HPDE6-E6E7 (cell line): ENCODE data around the gene FTCDNL1.
A peak's percentile ranks its signal among the peaks of the same experiment; 100 is the strongest.

Source experiments
- DNase-seq: peaks from one replicate; pipeline ENCODE4 v3.0.0; 2011; ENCODE audit warnings: missing footprints; ENCODE audit errors: extremely low spot score

FTCDNL1 gene

DNA sequence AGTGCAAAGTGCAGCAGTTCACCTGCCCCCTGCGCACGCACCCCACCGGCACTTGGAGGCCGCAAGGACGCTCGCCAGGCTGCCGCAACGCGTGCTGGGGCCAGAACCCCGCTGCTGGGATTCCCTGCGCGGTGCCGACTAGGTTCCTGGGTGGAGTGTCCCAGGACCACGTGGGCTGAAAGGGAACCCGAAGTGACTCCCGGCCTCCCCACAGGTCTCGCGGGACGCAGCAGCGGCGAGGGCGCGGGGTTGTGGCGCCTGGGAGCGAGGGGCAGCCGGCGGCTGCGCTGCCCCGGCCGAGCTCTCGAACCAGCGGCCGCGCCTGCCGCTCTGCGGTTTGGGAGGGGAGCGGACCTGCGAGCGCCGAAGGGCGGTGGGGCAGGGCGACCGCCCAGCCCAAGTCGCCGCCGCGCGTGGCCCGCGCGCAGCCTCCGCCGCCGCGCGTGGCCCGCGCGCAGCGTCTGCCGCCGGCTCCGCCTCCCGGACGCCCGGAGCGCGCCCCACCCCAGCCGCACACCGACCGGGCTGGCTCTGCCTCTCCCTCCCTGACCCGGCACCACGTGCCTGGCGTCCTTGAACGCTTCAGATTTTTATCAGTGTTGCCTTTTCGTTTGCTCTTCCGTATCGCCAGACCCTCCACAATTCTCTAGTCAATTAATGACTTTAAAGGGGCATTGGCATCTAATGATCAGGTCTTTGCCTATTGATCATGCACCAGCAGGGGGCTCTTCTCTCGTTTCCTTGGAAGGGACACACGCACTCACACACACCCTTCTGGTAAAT, at the start of gene FTCDNL1:
Gene FTCDNL1, minus strand, starts transcription at position 475 of the 783 bp plus-strand sequence. CDS start 2,230 bp downstream, outside the sequence.
- DNase-seq, result peak; percentile 66

DNA sequence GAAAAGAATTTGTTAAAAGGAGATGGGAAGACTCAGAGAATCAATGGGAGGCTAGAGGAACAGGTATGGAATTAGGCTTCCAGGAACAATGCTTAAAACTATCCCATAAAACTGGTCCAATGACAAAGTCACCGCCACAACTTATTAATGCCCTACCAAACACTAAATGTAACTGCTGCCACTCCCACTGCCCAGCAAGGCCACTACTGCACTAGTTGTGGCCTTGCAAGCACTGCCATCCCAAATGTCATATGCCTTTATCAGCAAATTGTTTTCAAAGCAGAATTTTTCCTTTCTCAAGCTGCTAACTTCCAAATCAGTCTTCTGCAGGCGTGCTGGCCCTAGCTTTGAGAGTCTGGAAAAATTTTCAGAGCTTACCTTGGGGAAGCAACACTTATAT, 45.6 kb upstream of the FTCDNL1 start:
- no peak for DNase-seq

DNA sequence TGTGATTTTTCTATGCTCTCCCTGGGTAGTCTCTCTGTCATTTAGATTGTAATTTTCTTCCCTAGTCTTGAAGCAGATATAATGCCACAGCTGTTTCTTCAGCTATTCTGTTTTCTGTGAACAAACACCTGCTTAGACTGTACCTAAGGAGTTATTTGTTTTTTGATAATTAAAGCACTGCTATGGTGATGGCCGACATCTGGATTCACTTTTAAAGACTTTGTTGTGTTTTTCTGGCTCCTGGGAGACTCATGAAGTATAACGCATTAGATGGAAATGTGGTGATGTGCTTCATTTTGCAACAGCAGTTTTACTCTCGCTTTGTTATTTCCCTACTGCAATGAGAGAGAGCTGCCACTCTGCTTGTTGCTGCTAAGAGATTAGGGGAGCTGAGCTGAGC, 44.4 kb upstream of the FTCDNL1 start:
- DNase-seq, result no peak

DNA sequence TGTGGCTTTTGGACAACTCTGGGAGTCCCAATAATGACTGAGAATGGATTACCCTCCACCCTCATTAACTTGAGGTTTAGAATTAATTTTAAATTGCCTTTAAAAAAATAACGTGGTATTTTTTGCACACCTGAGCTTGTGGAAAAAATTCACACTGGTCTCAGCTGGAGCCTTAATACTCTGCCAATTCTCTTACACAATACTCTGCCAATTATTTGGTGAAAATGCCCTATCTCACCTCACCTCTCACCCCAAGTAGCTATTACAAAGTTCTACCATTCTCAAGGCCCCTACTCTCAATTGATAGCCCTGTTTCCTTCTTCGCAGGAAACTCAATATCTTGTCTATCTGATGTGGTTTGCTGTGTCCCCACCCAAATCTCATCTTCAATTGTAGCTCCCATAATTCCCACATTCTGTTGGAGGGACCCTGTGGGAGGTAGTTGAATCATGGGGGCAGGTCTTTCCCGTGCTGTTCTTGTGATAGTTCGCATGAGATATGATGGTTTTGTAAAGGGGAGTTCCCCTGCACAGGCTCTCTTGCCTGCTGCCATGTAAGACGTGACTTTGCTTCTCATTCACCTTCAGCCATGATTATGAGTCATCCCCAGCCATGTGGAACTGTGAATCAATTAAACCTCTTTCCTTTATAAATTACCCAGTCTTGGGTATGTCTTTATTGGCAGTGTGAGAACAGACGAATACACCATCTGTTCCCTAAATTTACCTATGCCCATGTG, 32.7 kb upstream of the FTCDNL1 start:
- DNase-seq, result no peak

DNA sequence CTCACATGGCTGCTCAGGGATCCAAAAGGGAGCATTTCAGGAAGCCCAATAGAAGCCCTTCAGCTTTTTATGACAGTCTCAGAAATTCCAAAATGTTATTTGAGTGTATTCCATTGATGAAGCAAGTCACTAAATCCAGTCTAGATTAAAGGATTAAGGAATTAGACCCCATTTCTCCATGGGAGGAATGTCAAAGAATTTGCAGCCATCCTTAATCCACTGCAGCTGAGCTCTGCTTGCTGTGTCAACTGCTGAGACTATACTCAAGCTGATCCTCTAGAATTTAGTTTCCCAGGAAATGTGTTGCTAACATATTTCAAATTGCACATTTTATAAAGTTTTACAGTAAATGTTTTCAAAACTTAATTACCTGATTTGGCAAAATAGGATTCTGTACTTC, 31.7 kb upstream of the FTCDNL1 start:
- no peak for DNase-seq

DNA sequence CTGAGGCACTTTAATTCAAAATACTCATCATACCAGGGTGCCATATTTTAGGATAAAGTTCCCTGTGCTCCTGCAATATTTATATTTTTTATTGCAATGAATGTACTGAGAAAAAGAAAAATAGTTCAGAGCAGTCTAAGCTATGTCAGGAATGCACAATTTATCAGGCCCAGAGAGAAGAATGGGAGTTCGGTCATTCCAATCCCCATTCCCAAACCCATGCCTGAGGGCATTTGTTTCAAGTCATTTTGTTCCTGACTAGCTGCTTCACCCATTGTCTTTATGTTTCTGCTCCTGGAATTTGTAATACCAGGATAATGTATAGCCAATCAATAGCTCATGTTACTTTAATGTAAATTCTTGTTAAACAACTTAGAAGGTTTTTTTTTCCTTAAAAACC, 24.4 kb upstream of the FTCDNL1 start:
- DNase-seq, result no peak

DNA sequence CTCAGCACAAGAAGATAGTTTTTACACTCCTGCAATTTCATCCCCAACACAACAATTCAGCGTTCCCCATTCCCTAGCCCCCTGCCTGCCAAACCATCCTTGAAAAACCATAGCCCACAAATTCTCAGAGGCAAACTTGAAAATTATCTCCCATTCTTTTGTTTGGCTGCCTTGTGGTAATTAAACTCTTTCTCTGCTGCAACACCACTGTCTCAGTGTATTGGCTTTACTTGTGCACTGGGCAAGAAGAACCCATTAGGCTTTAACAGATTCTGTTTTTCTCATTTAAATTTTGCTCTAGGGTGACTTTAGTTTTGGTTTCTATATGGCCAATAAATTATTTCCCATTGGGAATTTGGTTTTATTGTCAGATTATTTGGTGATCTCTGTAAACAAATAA, 23.2 kb upstream of the FTCDNL1 start:
- no peak for DNase-seq

DNA sequence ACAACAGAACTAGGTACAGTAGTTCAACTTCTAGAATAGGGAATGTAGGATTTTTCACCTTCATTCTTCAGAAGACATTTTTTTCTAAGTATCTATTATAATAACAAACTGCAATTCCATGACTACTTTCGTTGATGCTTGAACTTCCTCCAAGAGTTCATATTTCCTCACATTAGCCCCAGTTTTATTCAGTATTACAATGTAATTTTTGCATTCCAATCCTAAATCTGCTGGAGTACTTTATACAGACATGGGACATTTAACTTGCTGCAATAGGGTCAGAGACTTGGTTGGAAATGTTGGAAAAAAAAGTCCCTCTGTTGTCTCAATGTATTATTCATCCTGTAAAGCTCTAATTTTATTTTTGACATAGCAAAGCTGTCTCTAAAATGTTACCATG, 19.6 kb upstream of the FTCDNL1 start:
- no peak for DNase-seq

DNA sequence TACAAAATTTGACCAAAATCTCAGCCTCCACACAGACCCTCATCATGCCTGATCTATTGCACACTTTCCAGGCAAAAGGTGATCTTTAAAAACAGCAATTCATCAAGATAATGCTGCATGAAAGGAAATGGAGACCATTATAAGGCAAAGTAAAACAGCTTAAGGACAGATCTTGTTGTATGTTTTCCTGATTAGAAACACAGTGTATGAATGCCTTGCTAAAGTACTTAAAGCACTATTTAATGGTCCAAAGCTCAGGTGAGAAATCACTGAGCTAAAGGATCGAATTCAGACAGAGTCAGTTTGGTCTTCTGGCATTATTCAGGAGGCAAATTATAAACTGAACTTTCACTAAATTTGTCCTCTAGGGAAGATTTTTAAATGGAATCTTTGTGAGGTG, 18.7 kb upstream of the FTCDNL1 start:
- no peak for DNase-seq

DNA sequence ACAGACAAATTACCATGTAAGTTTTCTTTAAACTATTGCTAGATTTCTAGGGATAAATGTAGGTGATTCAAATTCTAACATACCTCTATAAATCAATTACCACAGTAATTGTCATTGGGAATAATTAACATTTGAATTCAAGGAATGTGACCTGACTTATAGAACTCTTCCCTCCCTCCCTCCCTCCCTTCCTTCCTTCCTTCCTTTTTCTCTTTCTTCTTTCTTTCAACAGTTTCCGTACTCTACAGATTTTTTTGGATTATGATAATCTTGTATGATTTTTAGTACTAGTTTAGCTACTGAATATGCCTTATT, 18.2 kb upstream of the FTCDNL1 start:
- no peak for DNase-seq

DNA sequence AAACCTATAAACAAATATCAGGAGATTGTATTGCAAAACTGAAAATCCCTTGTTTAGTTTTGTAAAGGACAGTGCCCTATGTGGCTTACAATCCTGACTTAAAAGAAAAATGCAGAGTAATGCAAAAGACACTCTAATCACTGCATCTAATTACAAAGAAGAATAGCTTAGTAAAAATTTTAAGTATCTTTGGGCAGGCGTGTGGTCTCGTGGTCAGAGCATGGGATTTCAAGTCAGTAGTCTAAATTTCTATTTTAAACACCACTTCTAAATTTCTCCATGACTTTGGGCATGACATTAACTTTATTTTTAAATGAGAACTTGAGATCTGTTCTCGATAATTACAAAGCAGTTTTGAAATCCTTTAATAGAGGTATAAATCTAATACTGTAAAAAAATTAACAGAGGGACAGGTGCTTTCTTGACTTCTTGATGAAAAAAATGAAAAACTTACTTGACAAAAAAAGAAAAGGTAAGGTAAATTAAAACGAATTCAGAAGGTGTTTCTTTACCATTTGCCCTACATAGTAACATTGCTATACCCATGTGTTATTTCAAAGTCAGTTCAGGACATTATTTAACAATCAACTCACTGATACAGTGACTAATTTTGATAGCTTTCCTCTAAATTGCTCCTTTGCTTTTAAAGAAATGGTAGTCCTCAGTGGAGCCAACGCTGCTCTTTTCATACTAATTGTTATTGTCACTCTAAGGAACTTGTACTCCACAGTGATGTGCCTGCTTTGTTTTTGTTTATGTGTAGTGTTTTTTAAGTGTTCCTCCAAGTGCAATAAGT, 17.6 kb upstream of the FTCDNL1 start:
- no peak for DNase-seq

DNA sequence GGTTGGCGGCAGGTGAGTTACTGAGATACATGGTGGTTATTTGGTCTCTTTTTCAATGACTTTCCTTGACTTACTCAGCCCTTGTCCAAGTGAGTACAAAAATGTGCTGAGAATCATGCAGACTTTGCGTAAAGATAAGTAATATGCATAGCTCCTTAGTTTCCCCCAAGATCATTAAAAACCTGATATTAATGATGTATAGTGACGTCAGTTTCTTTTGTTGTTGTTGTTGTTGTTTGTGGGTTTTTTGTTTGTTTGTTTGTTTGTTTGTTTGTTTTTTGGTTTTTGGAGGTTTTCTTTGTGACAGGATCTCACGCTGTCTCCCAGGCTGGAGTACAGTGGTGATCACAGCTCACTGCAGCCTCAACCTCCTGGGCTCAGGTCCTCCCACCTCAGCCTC, 14.9 kb upstream of the FTCDNL1 start:
- DNase-seq, result no peak

DNA sequence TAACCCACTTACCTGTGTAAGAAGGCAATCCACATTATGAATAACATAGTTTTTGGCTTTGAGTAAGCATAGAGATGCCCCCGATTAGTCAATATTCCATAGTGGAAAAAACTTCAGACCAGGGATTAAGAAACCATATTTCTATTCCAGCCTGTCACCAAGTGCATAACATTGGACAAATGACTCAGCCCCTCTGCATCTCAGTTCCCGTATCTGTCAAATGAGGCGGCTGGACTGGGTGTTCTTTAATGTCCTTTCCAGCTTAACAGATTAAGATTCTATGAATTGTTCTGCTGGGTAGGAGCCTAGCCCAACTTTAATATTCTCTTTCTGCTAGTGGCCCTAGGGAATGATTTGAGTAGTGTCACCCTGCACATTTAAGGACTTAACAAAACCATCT, 11.8 kb upstream of the FTCDNL1 start:
- DNase-seq, result no peak

DNA sequence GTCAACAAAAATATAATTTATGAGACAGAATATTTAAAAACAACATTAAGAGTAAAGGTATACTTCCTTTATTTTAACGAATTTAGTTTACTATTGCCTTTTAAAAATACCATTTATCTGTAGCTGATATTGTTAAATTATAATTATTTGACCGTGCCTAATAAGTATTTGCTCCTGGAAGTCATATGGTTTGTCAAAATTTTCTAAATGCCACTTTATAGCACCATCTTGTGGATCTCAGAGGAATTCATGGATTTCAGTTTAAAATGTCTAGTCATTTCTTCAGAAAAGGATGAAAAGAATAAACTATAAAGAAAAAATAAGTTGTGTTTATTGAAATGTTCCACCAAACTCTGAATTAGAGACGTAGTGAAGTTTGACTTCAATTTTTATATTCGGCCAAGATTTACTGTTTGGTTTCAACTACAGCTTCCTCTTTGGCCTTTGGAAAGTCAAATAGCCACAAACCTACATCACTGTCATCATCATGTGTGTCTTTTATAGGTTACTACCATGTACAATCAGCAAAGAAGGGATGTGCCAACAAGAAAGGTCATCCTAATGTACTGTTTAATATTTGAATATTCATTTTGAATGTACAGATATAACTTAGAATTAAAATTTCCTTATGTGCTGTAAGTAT, 10.3 kb upstream of the FTCDNL1 start:
- no peak for DNase-seq

DNA sequence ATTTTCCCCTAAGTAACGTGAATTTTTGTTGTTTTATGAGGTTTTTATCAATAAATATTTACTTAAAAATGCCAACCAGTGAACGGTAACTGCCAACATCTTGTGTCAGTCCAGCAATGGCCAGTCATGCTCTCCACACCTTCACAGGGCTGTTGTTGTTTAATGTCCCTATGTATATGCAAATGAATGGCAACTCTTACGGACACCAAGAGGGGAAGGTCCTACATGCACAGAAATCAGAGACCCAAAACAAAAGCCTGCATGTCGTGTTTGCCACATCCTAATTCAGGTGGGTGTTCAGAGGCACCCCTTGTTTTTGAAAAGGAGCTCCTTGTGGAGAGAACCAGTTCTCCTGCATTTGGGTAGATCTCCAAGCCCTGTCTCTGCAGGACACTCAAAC, 4.8 kb upstream of the FTCDNL1 start:
- no peak for DNase-seq

DNA sequence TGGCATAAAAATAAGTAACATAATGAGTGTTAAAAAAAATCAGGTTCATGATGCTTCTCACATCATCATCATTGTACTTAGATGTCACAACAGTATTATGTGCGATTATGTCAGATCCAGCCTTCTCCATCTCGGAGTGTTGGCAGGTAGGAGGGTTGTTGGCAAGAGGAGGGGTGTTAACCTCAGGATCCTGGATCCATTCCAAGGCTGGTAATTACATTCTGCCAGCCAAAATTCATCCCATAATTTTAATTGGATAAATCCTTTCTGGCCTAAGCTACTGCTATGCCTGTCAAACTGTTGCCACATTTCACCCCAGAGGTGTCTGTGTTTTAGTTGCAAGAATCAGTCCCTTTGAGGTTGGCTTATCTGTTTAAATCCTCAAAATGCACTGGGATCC, 891 bp upstream of the FTCDNL1 start:
- no peak for DNase-seq

DNA sequence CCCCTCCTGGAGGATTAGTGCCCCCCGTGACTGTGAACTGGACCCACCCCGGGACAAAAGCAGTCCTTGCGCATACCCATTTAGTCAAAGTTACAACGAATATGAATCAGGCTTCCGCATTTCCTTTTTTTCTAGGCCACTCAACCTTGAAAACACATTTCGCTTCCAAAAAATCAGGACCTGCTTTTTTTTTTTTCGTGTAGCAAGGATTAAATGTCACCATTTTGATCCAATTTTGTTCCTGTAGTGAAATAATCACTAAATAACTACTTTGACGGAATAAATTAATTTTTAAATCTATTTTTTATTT, 464 bp upstream of the FTCDNL1 start:
- DNase-seq, result no peak

DNA sequence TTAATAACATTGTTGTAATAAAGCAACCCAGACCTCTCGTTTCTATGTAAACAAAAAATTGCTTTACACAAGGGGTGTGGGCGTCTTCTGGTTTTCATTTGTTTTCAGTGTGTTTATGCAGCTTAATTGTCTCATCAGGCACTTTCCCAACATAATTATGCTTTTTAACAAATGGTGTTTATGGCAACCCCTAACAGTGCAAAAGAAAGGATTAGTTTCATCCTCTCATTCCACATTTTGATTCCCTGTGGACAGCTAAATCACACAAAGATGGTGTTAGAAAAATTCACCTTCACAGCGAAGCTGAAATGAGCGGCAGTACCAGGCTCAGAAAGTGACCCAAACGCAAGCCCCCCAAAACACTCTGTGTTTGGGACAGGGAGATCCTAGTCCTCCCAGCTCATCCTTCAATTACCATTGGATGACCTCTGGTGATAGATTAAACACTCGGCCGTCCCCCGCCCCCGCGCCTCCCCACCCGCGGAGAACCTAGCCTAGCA, 724 bp downstream of the FTCDNL1 start:
- DNase-seq, result no peak

DNA sequence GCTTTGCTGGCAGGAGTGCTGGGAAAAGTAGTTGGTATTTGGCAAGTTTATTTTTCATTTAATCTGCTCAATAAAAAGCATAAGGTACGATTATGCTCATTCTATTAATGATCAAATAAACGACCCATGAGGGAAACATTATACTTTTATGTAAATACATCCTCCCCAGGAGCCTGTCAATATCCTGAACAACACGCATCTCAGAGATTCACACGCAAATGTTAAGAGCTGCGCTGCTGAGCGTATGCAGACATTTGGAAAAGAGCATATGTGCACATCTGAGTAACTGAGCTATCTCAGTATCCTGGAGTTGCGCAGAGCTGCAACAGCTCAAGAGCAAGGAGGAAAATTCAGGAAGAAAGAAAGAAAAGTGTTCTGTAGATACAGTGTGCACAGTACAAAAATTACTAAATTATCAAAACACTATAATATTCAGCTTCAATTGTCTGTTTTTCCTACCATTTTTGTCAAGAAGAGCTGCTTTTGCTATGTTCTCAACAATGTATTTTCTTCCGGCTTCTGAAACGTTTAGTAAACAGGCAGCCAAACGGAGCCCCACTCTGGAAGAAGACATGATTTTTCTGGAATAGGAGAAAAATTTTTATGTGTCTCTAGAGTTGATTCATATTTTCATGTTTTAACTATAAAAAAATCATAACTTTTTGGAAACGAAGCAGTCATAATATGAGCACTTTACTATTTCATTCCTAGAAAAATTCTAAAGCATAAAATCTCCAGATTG, 2.4 kb downstream of the FTCDNL1 start:
- no peak for DNase-seq

DNA sequence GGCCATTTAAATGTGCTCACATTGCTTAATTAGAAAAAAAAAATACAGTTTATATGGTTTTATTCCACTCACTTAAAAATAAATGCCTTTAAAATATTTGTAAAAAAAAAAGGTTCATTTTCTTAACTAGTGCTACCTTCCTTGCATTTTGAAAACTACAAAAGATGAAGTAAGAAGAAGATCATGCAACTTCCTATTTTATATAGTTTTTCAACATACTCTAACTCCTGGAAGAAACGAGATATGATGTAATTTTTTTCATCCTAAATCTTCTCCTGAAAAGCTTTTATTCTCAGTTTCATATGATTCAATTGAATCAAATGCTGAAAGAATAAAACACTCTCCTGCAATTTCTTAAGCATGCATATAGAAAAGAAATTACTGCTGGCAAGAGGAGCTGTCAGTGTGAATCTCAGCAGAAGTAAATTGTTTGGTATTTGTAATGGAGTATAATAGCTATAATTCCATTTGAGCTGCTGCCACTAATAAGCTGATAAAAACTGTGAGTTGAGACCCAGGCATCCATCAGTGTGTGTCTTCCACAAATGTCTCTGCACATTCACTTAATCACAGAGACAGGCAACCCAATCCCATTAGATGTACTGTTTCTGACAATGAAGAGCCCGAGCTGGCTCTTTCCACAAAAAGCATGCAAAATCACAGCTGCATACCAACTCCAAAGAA, 3.7 kb downstream of the FTCDNL1 start:
- no peak for DNase-seq
